Fibroblast of the aortic adventitia (primary cell): ENCODE results near the gene C2orf80. TPM values are rescaled to one million over a fixed set of nuclear protein-coding genes. Genes with fewer than 3 reads are reported as not detected.

Source experiments
- DNase-seq: peaks from one replicate; pipeline ENCODE4 v3.0.0-alpha.2; 2010; ENCODE audit warnings: low read depth
- H3K4me3 ChIP-seq: 2 replicates; pipeline ENCODE4 v1.5.1; 2011; ENCODE audit warnings: low read depth, mild to moderate bottlenecking, control low read depth, low read length, moderate library complexity
- CTCF ChIP-seq: IDR thresholded peaks from 2 replicates; pipeline ENCODE4 v1.5.1; 2011; ENCODE audit warnings: mild to moderate bottlenecking, low read length, control low read depth, inconsistent platforms; ENCODE audit not compliant: insufficient read depth
- total RNA-seq: library from RNA; depleted of rRNA; stranded (reverse); fragments of >200 nt; gene quantifications from 2 replicates; pipeline ENCODE4 v1.2.3, GENCODE V29; 2012; ENCODE audit warnings: low replicate concordance

Gene C2orf80
- total RNA-seq, 1 donor, result not detected

- no peak for DNase-seq
- H3K4me3 ChIP-seq, result no peak overlapping the region
- TF ChIP-seq CTCF, result no peak
These were observed 2.9 kb upstream of the C2orf80 start for GRCh38 chr2:208192611-208193236.

- no peak for DNase-seq
- TF ChIP-seq CTCF, result no peak
- no peak overlapping the region for H3K4me3 ChIP-seq
These were observed 591 bp downstream of the C2orf80 start for GRCh38 chr2:208189069-208189809.

- TF ChIP-seq CTCF, result no peak
- H3K4me3 ChIP-seq, result no peak overlapping the region
- DNase-seq, result no peak
These were observed 2.9 kb downstream of the C2orf80 start for GRCh38 chr2:208186893-208187292.

- TF ChIP-seq CTCF, result no peak
- H3K4me3 ChIP-seq, result no peak overlapping the region
- no peak for DNase-seq
These were observed 3.4 kb downstream of the C2orf80 start for GRCh38 chr2:208186465-208186864.

- no peak for DNase-seq
- no peak overlapping the region for H3K4me3 ChIP-seq
- no peak for TF ChIP-seq CTCF
These were observed 5.7 kb downstream of the C2orf80 start for GRCh38 chr2:208183972-208184705.

- DNase-seq, result no peak
- no peak overlapping the region for H3K4me3 ChIP-seq
- TF ChIP-seq CTCF, result no peak
These were observed 6.3 kb downstream of the C2orf80 start for GRCh38 chr2:208183526-208183925.
